Measurements from ENCODE around the gene SELENON. TPM values are rescaled to one million over a fixed set of nuclear protein-coding genes. Genes with fewer than 3 reads are reported as not detected.

SELENON gene
- total RNA-seq, 8 experiments from 2014 or later = 10.5 to 56.7 (median 21.3) TPM

Other genes with a start within 250 kb of the SELENON start
- gene MAN1C1, start 183.4 kb upstream of the SELENON start, total RNA-seq = 10 to 100 TPM in 3 of 8 experiments, 1 to 10 TPM in 5; 1.2 to 67.4 (median 5.7) TPM
- gene MTFR1L, start 19.8 kb downstream of the SELENON start, total RNA-seq = 10 to 100 TPM; 58.3 to 92.1 (median 66.7) TPM
- gene AUNIP, start 59.3 kb downstream of the SELENON start, total RNA-seq = 10 to 100 TPM in 3 of 8 experiments, 1 to 10 TPM in 4, under 1 TPM in 1; 0.78 to 15.5 (median 2.6) TPM
- gene PAQR7, start 75.5 kb downstream of the SELENON start, total RNA-seq = 10 to 100 TPM in 5 of 8 experiments, 1 to 10 TPM in 3; 8.9 to 14.5 (median 12.2) TPM
- gene STMN1, start 106.2 kb downstream of the SELENON start, total RNA-seq = 1,000 to 10,000 TPM in 3 of 8 experiments, 100 to 1,000 TPM in 4, 10 to 100 TPM in 1; 11.5 to 1,830 (median 781) TPM
- gene PAFAH2, start 197.9 kb downstream of the SELENON start, total RNA-seq = 10 to 100 TPM in 1 of 8 experiments, 1 to 10 TPM in 7; 6.0 to 11.8 (median 8.9) TPM
- gene EXTL1, start 221.6 kb downstream of the SELENON start, total RNA-seq = 10 to 100 TPM in 1 of 8 experiments, 1 to 10 TPM in 5, under 1 TPM in 2; 0.36 to 24.9 (median 1.6) TPM
- gene SLC30A2, start 245.9 kb downstream of the SELENON start, total RNA-seq = 1 to 10 TPM in 4 of 8 experiments, under 1 TPM in 4; 0.10 to 5.7 (median 0.84) TPM

Data from motor neuron (in vitro differentiated cells).